WTC11 (cell line): ENCODE results near the gene ZC3H12C. TPM values are rescaled to one million over a fixed set of nuclear protein-coding genes. Genes with fewer than 3 reads are reported as not detected.

Experiments used
- ATAC-seq: fragments of 200-7000 bp; cut with Tn5 transposase; 2 replicates; pipeline ENCODE4 v1.10.0; 2021; ENCODE audit warnings: mild to moderate bottlenecking, moderate library complexity
- CTCF ChIA-PET: fragments of 300-600 bp; sonication (Branson Sonifier 250); formaldehyde crosslinking; loops from one replicate; lab custom pipeline; 2021; ENCODE audit warnings: antibody characterized with exemption; lab: Charles Lee
- POLR2A ChIA-PET: fragments of 350-600 bp; sonication (Branson Sonifier 250); formaldehyde crosslinking; loops from one replicate; lab custom pipeline; 2021; ENCODE audit warnings: antibody characterized with exemption; lab: Charles Lee
- DNase-seq: peaks from one replicate; pipeline ENCODE4 v3.0.0; 2021; ENCODE audit warnings: low spot score
- H3K27ac Mint-ChIP-seq: 2 replicates; pipeline ENCODE4 v1.8.0; 2021; ENCODE audit warnings: mixed read lengths
- H3K27me3 Mint-ChIP-seq: 2 replicates; pipeline ENCODE4 v1.8.0; 2021; ENCODE audit warnings: low read depth, mild to moderate bottlenecking, moderate library complexity, mixed read lengths
- H3K36me3 Mint-ChIP-seq: 2 replicates; pipeline ENCODE4 v1.8.0; 2021; ENCODE audit warnings: mixed read lengths
- H3K4me1 Mint-ChIP-seq: 2 replicates; pipeline ENCODE4 v1.8.0; 2022; ENCODE audit warnings: mixed read lengths
- H3K4me3 Mint-ChIP-seq: 2 replicates; pipeline ENCODE4 v1.8.0; 2021; ENCODE audit warnings: mild to moderate bottlenecking, moderate library complexity, mixed read lengths
- H3K9me3 Mint-ChIP-seq: 2 replicates; pipeline ENCODE4 v1.8.0; 2021; ENCODE audit warnings: mixed read lengths
- CREB1 ChIP-seq: sonication (generic); formaldehyde crosslinking; IDR thresholded peaks from 2 replicates; pipeline ENCODE4 v1.8.0; 2023; ENCODE audit warnings: mild to moderate bottlenecking, missing genetic modification reagents
- FOXK1 ChIP-seq: sonication (generic); formaldehyde crosslinking; IDR thresholded peaks from 2 replicates; pipeline ENCODE4 v1.8.0; 2022; ENCODE audit warnings: mild to moderate bottlenecking, moderate library complexity, missing genetic modification reagents
- HMGA2 ChIP-seq: fragments of 250-450 bp; sonication (Bioruptor Pico); IDR thresholded peaks from 2 replicates; pipeline ENCODE4 v1.4.0; 2021; ENCODE audit warnings: mild to moderate bottlenecking, moderate library complexity
- JUN ChIP-seq: sonication (generic); formaldehyde crosslinking; IDR thresholded peaks from 2 replicates; pipeline ENCODE4 v1.8.0; 2023; ENCODE audit warnings: mild to moderate bottlenecking, missing genetic modification reagents
- OVOL2 ChIP-seq: fragments of 250-450 bp; sonication (Bioruptor Pico); IDR thresholded peaks from 2 replicates; pipeline ENCODE4 v1.9.0; 2021; ENCODE audit warnings: mild to moderate bottlenecking, borderline replicate concordance
- SMAD4 ChIP-seq: sonication (generic); formaldehyde crosslinking; IDR thresholded peaks from 2 replicates; pipeline ENCODE4 v1.8.0; 2022; ENCODE audit warnings: mild to moderate bottlenecking, missing genetic modification reagents
- ZNF138 ChIP-seq: sonication (generic); formaldehyde crosslinking; conservative IDR thresholded peaks from 2 replicates; pipeline ENCODE4 v1.8.1; 2022; ENCODE audit warnings: mild to moderate bottlenecking, moderate library complexity, missing genetic modification reagents
- ZNF219 ChIP-seq: sonication (generic); formaldehyde crosslinking; IDR thresholded peaks from 2 replicates; pipeline ENCODE4 v1.8.0; 2023; ENCODE audit warnings: missing genetic modification reagents, mild to moderate bottlenecking, borderline replicate concordance
- total RNA-seq: library from RNA; stranded (reverse); gene quantifications from 3 replicates; pipeline ENCODE4 v1.2.3, GENCODE V29; 2021
- TF ChIP-seq, protein P1 (sequence below): fragments of 250-450 bp; sonication (Bioruptor Pico); IDR thresholded peaks from 2 replicates; pipeline ENCODE4 v1.9.0; 2021; ENCODE audit warnings: moderate library complexity, mild to moderate bottlenecking, inconsistent platforms, borderline replicate concordance
- TF ChIP-seq, protein P2 (sequence below): sonication (generic); formaldehyde crosslinking; IDR thresholded peaks from 2 replicates; pipeline ENCODE4 v1.8.0; 2022; ENCODE audit warnings: mild to moderate bottlenecking, missing genetic modification reagents
- TF ChIP-seq, protein P3 (sequence below): sonication (generic); formaldehyde crosslinking; IDR thresholded peaks from 2 replicates; pipeline ENCODE4 v1.8.0; 2022; ENCODE audit warnings: missing genetic modification reagents
- TF ChIP-seq, protein P4 (sequence below): sonication (generic); formaldehyde crosslinking; IDR thresholded peaks from 2 replicates; pipeline ENCODE4 v1.8.0; 2022; ENCODE audit warnings: mild to moderate bottlenecking, missing genetic modification reagents
- TF ChIP-seq, protein P5 (sequence below): sonication (generic); formaldehyde crosslinking; IDR thresholded peaks from 2 replicates; pipeline ENCODE4 v1.8.0; 2023; ENCODE audit warnings: mild to moderate bottlenecking, missing genetic modification reagents
- TF ChIP-seq, protein P6 (sequence below): fragments of 200-600 bp; IDR thresholded peaks from 2 replicates; pipeline ENCODE4 v1.8.0; 2022; ENCODE audit warnings: antibody characterized with exemption
- TF ChIP-seq, protein P7 (sequence below): sonication (generic); formaldehyde crosslinking; IDR thresholded peaks from 2 replicates; pipeline ENCODE4 v1.8.1; 2023; ENCODE audit warnings: mild to moderate bottlenecking, missing genetic modification reagents
- TF ChIP-seq, protein P8 (sequence below): sonication (generic); formaldehyde crosslinking; IDR thresholded peaks from 2 replicates; pipeline ENCODE4 v1.8.1; 2022; ENCODE audit warnings: low read depth, mild to moderate bottlenecking, moderate library complexity, missing genetic modification reagents, borderline replicate concordance

ZC3H12C gene
- total RNA-seq, 1 experiment from 2014 or later: 2.4 TPM

DNA sequence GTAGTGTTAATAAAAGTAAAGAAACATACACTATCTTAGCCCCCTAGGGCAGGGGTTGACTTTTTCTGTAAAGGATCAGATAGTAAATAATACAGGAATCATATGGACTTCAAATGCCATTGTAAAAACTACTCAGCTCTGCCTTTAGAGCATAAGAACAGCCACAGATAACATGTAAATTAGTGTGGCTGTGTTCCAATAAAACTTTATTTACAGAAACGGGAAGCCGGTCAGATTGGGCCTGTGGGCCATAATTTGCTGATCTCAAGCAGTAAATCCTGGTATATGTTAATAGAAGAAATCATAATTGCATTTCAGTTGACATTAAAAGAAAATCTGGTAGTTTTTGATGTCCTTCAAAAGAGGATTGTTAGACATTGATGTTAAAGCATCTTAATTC lies 76.5 kb downstream of the ZC3H12C start:
- Mint-ChIP-seq H3K9me3 (no peaks in the 10 kb centered on the region), H3K4me1 (peaks cover 16% of the 10 kb centered on the region), H3K4me3 (no peak overlapping the region), H3K27me3 (no peaks in the 10 kb centered on the region), H3K27ac (no peak overlapping the region), H3K36me3 (peaks cover 5% of the 10 kb centered on the region; the same call in 1 of the 2 replicates)
- TF ChIP-seq, protein P1, sequence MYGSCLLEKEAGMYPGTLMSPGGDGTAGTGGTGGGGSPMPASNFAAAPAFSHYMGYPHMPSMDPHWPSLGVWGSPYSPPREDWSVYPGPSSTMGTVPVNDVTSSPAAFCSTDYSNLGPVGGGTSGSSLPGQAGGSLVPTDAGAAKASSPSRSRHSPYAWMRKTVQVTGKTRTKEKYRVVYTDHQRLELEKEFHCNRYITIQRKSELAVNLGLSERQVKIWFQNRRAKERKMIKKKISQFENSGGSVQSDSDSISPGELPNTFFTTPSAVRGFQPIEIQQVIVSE (CRISPR knock-in tag): no peak
- TF ChIP-seq, protein P2, sequence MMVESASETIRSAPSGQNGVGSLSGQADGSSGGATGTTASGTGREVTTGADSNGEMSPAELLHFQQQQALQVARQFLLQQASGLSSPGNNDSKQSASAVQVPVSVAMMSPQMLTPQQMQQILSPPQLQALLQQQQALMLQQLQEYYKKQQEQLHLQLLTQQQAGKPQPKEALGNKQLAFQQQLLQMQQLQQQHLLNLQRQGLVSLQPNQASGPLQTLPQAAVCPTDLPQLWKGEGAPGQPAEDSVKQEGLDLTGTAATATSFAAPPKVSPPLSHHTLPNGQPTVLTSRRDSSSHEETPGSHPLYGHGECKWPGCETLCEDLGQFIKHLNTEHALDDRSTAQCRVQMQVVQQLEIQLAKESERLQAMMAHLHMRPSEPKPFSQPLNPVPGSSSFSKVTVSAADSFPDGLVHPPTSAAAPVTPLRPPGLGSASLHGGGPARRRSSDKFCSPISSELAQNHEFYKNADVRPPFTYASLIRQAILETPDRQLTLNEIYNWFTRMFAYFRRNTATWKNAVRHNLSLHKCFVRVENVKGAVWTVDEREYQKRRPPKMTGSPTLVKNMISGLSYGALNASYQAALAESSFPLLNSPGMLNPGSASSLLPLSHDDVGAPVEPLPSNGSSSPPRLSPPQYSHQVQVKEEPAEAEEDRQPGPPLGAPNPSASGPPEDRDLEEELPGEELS (CRISPR knock-in tag): no peak
- no peak for TF ChIP-seq CREB1 (CRISPR knock-in tag)
- TF ChIP-seq SMAD4 (CRISPR knock-in tag): no peak
- TF ChIP-seq, protein P3, sequence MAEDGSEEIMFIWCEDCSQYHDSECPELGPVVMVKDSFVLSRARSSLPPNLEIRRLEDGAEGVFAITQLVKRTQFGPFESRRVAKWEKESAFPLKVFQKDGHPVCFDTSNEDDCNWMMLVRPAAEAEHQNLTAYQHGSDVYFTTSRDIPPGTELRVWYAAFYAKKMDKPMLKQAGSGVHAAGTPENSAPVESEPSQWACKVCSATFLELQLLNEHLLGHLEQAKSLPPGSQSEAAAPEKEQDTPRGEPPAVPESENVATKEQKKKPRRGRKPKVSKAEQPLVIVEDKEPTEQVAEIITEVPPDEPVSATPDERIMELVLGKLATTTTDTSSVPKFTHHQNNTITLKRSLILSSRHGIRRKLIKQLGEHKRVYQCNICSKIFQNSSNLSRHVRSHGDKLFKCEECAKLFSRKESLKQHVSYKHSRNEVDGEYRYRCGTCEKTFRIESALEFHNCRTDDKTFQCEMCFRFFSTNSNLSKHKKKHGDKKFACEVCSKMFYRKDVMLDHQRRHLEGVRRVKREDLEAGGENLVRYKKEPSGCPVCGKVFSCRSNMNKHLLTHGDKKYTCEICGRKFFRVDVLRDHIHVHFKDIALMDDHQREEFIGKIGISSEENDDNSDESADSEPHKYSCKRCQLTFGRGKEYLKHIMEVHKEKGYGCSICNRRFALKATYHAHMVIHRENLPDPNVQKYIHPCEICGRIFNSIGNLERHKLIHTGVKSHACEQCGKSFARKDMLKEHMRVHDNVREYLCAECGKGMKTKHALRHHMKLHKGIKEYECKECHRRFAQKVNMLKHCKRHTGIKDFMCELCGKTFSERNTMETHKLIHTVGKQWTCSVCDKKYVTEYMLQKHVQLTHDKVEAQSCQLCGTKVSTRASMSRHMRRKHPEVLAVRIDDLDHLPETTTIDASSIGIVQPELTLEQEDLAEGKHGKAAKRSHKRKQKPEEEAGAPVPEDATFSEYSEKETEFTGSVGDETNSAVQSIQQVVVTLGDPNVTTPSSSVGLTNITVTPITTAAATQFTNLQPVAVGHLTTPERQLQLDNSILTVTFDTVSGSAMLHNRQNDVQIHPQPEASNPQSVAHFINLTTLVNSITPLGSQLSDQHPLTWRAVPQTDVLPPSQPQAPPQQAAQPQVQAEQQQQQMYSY (CRISPR knock-in tag): no peak
- TF ChIP-seq HMGA2: no peak
- TF ChIP-seq, protein P4, sequence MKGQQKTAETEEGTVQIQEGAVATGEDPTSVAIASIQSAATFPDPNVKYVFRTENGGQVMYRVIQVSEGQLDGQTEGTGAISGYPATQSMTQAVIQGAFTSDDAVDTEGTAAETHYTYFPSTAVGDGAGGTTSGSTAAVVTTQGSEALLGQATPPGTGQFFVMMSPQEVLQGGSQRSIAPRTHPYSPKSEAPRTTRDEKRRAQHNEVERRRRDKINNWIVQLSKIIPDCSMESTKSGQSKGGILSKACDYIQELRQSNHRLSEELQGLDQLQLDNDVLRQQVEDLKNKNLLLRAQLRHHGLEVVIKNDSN (CRISPR knock-in tag): no peak
- no peak for TF ChIP-seq OVOL2 (CRISPR knock-in tag)
- no peak for TF ChIP-seq ZNF138
- TF ChIP-seq, protein P5, sequence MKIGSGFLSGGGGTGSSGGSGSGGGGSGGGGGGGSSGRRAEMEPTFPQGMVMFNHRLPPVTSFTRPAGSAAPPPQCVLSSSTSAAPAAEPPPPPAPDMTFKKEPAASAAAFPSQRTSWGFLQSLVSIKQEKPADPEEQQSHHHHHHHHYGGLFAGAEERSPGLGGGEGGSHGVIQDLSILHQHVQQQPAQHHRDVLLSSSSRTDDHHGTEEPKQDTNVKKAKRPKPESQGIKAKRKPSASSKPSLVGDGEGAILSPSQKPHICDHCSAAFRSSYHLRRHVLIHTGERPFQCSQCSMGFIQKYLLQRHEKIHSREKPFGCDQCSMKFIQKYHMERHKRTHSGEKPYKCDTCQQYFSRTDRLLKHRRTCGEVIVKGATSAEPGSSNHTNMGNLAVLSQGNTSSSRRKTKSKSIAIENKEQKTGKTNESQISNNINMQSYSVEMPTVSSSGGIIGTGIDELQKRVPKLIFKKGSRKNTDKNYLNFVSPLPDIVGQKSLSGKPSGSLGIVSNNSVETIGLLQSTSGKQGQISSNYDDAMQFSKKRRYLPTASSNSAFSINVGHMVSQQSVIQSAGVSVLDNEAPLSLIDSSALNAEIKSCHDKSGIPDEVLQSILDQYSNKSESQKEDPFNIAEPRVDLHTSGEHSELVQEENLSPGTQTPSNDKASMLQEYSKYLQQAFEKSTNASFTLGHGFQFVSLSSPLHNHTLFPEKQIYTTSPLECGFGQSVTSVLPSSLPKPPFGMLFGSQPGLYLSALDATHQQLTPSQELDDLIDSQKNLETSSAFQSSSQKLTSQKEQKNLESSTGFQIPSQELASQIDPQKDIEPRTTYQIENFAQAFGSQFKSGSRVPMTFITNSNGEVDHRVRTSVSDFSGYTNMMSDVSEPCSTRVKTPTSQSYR: no peak
- TF ChIP-seq, protein P6, sequence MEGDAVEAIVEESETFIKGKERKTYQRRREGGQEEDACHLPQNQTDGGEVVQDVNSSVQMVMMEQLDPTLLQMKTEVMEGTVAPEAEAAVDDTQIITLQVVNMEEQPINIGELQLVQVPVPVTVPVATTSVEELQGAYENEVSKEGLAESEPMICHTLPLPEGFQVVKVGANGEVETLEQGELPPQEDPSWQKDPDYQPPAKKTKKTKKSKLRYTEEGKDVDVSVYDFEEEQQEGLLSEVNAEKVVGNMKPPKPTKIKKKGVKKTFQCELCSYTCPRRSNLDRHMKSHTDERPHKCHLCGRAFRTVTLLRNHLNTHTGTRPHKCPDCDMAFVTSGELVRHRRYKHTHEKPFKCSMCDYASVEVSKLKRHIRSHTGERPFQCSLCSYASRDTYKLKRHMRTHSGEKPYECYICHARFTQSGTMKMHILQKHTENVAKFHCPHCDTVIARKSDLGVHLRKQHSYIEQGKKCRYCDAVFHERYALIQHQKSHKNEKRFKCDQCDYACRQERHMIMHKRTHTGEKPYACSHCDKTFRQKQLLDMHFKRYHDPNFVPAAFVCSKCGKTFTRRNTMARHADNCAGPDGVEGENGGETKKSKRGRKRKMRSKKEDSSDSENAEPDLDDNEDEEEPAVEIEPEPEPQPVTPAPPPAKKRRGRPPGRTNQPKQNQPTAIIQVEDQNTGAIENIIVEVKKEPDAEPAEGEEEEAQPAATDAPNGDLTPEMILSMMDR: no peak
- TF ChIP-seq FOXK1 (CRISPR knock-in tag): no peak
- no peak for TF ChIP-seq ZNF219
- TF ChIP-seq, protein P7, sequence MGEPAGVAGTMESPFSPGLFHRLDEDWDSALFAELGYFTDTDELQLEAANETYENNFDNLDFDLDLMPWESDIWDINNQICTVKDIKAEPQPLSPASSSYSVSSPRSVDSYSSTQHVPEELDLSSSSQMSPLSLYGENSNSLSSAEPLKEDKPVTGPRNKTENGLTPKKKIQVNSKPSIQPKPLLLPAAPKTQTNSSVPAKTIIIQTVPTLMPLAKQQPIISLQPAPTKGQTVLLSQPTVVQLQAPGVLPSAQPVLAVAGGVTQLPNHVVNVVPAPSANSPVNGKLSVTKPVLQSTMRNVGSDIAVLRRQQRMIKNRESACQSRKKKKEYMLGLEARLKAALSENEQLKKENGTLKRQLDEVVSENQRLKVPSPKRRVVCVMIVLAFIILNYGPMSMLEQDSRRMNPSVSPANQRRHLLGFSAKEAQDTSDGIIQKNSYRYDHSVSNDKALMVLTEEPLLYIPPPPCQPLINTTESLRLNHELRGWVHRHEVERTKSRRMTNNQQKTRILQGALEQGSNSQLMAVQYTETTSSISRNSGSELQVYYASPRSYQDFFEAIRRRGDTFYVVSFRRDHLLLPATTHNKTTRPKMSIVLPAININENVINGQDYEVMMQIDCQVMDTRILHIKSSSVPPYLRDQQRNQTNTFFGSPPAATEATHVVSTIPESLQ (CRISPR knock-in tag): no peak
- TF ChIP-seq JUN: no peak
- TF ChIP-seq, protein P8, sequence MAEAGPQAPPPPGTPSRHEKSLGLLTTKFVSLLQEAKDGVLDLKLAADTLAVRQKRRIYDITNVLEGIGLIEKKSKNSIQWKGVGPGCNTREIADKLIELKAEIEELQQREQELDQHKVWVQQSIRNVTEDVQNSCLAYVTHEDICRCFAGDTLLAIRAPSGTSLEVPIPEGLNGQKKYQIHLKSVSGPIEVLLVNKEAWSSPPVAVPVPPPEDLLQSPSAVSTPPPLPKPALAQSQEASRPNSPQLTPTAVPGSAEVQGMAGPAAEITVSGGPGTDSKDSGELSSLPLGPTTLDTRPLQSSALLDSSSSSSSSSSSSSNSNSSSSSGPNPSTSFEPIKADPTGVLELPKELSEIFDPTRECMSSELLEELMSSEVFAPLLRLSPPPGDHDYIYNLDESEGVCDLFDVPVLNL (CRISPR knock-in tag): no peak
- DNase-seq: no peak
- no peak for ATAC-seq
- ChIA-PET POLR2A (no interaction called here), CTCF (no interaction called here)
